Adrenal gland (tissue), 12 donors: ENCODE data around the gene RAG1. TPM values are rescaled to one million over a fixed set of nuclear protein-coding genes. Genes with fewer than 3 reads are reported as not detected.

Experiments
- DNase-seq, 7 donors: peaks; one replicate each; pipeline ENCODE4 v3.0.0-alpha.2; 2019 to 2020
- H3K27ac ChIP-seq, 5 donors: fragments of 200-600 bp; sonication (generic) in 4 of 5; 1 replicate in 3 of 5; 2 replicates in 2 of 5; pipeline versions ENCODE4 v1.5.1 to v1.8.0; 2016 to 2020; ENCODE audit warnings: mild to moderate bottlenecking in 1 of 5
- H3K27me3 ChIP-seq: fragments of 200-600 bp; 2 replicates; pipeline ENCODE4 v1.8.0; 2021
- H3K36me3 ChIP-seq, 2 donors: fragments of 200-600 bp; replicated peaks in 1 of 2; 1 replicate in 1 of 2; 2 replicates in 1 of 2; pipeline versions ENCODE4 v1.5.1 to v1.8.0; 2018 to 2022
- H3K4me1 ChIP-seq, 2 donors: fragments of 200-600 bp; replicated peaks in 1 of 2; 1 replicate in 1 of 2; 2 replicates in 1 of 2; pipeline versions ENCODE4 v1.5.1 to v1.8.0; 2018 to 2021
- H3K4me3 ChIP-seq, 4 donors: fragments of 200-600 bp; sonication (generic) in 3 of 4; one replicate each; pipeline ENCODE4 v1.5.1; 2016 to 2018
- H3K9me3 ChIP-seq, 3 donors: fragments of 200-600 bp; sonication (generic) in 1 of 3; replicated peaks in 1 of 3; 1 replicate in 2 of 3; 2 replicates in 1 of 3; pipeline versions ENCODE4 v1.5.1 to v1.8.0; 2016 to 2021
- POLR2A ChIP-seq, 2 donors: fragments of 450-650 bp; IDR thresholded peaks; one replicate each; pipeline ENCODE4 v1.6.1; 2017; ENCODE audit warnings: antibody characterized with exemption in 2 of 2, mild to moderate bottlenecking in 2 of 2, moderate library complexity in 1 of 2
- WGBS, 4 donors: extraction: QIAGEN DNeasy Blood & Tissue Kit in 2 of 4; methylation state at CpG; one replicate each; pipeline versions ENCODE4 v1.1.5 to v1.1.7; 2013 to 2017; 5-methylcytosine and 5-hydroxymethylcytosine counted together
- intact Hi-C, 2 donors: fragments of 100-400 bp; cut with DNase I; formaldehyde crosslinking; loops; one replicate each; pipeline versions ENCODE4 v1.14.1 to v1.15.0; 2022 to 2023
- polyA plus RNA-seq, 3 donors: library from polyadenylated mRNA; stranded (reverse); fragments of 200-250 nt in 2 of 3; fragments of 350-450 nt in 1 of 3; fragmentation: Illumina TruSeq in 1 of 3; extraction: RNeasy Lipid Tissue Mini Kit (QIAGEN cat#74804) in 1 of 3; gene quantifications; one replicate each; pipeline ENCODE4 v1.2.3, GENCODE V29; 2013 to 2014
- total RNA-seq, 9 donors: library from RNA; depleted of rRNA in 4 of 9; stranded (reverse); fragments of >200 nt in 4 of 9; fragments of 120-200 nt in 1 of 9; fragmentation: NEBNext Ultra II Directional in 1 of 9; extraction: Animal tissue kit (Norgen Biotek cat#: 25700) in 1 of 9; gene quantifications; one replicate each; pipeline versions ENCODE4 v1.1.0 to v1.2.4, GENCODE V29; 2013 to 2023
- TF ChIP-seq, protein P1 (sequence below), 6 experiments: fragments of 450-650 bp in 4 of 6; fragments of 200-600 bp in 2 of 6; sonication (generic) in 1 of 6; IDR thresholded peaks; 1 replicate in 5 of 6; 2 replicates in 1 of 6; pipeline versions ENCODE4 v1.5.1 to v1.8.0; 2016 to 2021; ENCODE audit warnings: antibody characterized with exemption in 6 of 6, mild to moderate bottlenecking in 2 of 6, moderate library complexity in 1 of 6
- donor health status: healthy with polysubstance abuse.
- donor health status: Bipolar disorder and iron deficiency.
- donor health status: DM: yes; HTN: yes; CAD: no.
- donor health status: DM: no; HTN: no; CAD: no.
- donor health status: DM: no; HTN: no; CAD: no.
- donor health status: DM: yes; HTN: yes; CAD: no.

Gene RAG1
- total and polyA plus RNA-seq, 12 donors: 0.17 to 3.5 (median 1.7) TPM

DNA sequence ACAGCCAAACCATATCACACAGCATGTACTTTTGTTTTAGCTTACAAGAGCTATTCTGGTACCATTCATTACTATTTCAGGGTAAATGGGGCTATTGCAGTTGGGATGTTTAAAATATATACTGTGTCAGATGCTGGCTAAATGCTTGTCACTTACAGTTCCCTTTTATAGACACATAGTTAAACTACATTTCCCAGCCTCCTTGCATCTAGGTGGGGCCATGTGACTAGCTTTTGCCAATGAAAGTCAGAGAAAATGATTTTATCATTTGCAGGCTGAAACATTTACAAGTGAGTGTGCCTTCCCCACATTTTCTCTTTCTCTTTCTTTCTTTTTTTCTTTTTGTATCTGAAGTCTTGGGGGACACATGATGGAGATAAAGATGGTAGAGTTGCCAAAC, 18.7 kb downstream of the RAG1 start:
- no peak for DNase-seq
- intact Hi-C loops: no loop called here
- Histone ChIP-seq H3K4me1 (no peaks in the 10 kb centered on the region), H3K27ac (no peak overlapping the region), H3K9me3 (no peaks in the 10 kb centered on the region), H3K36me3 (no peaks in the 10 kb centered on the region), H3K4me3 (no peak overlapping the region), H3K27me3 (no peaks in the 10 kb centered on the region)
- TF ChIP-seq, protein P1, sequence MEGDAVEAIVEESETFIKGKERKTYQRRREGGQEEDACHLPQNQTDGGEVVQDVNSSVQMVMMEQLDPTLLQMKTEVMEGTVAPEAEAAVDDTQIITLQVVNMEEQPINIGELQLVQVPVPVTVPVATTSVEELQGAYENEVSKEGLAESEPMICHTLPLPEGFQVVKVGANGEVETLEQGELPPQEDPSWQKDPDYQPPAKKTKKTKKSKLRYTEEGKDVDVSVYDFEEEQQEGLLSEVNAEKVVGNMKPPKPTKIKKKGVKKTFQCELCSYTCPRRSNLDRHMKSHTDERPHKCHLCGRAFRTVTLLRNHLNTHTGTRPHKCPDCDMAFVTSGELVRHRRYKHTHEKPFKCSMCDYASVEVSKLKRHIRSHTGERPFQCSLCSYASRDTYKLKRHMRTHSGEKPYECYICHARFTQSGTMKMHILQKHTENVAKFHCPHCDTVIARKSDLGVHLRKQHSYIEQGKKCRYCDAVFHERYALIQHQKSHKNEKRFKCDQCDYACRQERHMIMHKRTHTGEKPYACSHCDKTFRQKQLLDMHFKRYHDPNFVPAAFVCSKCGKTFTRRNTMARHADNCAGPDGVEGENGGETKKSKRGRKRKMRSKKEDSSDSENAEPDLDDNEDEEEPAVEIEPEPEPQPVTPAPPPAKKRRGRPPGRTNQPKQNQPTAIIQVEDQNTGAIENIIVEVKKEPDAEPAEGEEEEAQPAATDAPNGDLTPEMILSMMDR (IDR thresholded peaks at IDR 0.05): no peak
- TF ChIP-seq POLR2A (IDR thresholded peaks at IDR 0.05): no peak

DNA sequence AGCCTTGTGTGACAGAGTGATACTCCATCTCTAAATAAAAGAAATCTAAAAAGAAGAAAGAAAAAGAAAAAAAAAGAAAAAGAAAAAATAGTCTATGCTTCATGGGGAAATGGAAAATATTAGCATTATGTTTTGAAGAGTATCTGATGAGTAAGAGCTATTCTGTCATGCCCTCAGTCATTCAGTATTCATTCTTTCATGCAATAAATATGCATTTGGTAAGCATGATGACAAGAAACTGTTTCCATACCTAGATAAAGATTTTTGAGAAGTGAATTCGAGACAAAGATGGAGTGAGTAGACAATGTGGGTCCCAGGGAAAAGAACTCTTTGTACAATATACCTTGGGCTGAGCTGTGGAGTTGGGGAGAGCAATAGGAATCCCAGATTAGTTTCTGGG, 20.3 kb downstream of the RAG1 start:
- Histone ChIP-seq H3K9me3 (no peaks in the 10 kb centered on the region), H3K4me1 (no peaks in the 10 kb centered on the region), H3K36me3 (no peaks in the 10 kb centered on the region), H3K27me3 (no peaks in the 10 kb centered on the region), H3K27ac (no peak overlapping the region), H3K4me3 (no peak overlapping the region)
- no peak for TF ChIP-seq POLR2A (IDR thresholded peaks at IDR 0.05)
- TF ChIP-seq, protein P1 (IDR thresholded peaks at IDR 0.05): no peak
- intact Hi-C loops: no loop called here
- WGBS, 4 donors: 11 to 45% (median 40%) methylated on average over 1 of the region's 1 CpG
- no peak for DNase-seq

DNA sequence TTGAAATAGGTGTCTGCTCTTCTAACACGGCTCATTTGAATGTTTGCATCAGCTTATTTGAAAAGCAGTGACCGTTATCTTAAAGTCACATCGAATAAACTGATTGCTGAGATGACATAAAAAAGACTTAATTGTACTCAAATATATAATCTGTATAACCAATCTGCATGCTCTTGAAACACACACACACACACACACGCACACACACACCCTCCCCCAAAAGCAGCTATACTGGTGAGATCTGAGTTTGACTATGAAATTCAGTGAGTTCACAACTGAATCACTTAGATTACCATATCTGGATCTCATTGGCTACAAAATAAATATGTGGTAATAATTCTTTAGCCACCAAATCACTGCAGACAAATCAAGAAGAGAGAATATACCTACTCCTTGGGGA, 22.7 kb downstream of the RAG1 start:
- H3K27ac ChIP-seq: no peak overlapping the region
- DNase-seq: no peak
- H3K9me3 ChIP-seq: no peaks in the 10 kb centered on the region
- intact Hi-C loops: no loop called here
- H3K4me3 ChIP-seq: no peak overlapping the region
- no peak for TF ChIP-seq POLR2A (IDR thresholded peaks at IDR 0.05)
- no peaks in the 10 kb centered on the region for H3K27me3 ChIP-seq
- peaks cover 6% of the 10 kb centered on the region in 2 donors for H3K4me1 ChIP-seq
- H3K36me3 ChIP-seq: no peaks in the 10 kb centered on the region
- WGBS, 4 donors: 51 to 57% (median 53%) methylated on average over 4 of the region's 4 CpGs

GRCh38 chr11:36591433-36591832, 23.6 kb downstream of the RAG1 start:
- Histone ChIP-seq H3K9me3 (no peaks in the 10 kb centered on the region), H3K27ac (no peak overlapping the region), H3K27me3 (no peaks in the 10 kb centered on the region), H3K36me3 (no peaks in the 10 kb centered on the region), H3K4me3 (no peak overlapping the region), H3K4me1 (peaks cover 8 to 13% of the 10 kb centered on the region in 2 donors)
- WGBS, 4 donors: 31 to 56% (median 40%) methylated on average over 1 of the region's 1 CpG
- DNase-seq: no peak
- TF ChIP-seq, protein P1 (IDR thresholded peaks at IDR 0.05): no peak
- TF ChIP-seq POLR2A (IDR thresholded peaks at IDR 0.05): no peak
- intact Hi-C loops: no loop called here

- H3K36me3 ChIP-seq: no peaks in the 10 kb centered on the region
- peaks cover 8 to 13% of the 10 kb centered on the region in 2 donors for H3K4me1 ChIP-seq
- H3K27ac ChIP-seq: peak within 1 kb of the TSS in 2 of 5 donors; percentile 28 to 56
- H3K9me3 ChIP-seq: no peaks in the 10 kb centered on the region
- TF ChIP-seq, protein P1 (IDR thresholded peaks at IDR 0.05): no peak
- peak in 1 of 2 donors; percentile 8 for TF ChIP-seq POLR2A (IDR thresholded peaks at IDR 0.05)
- no peaks in the 10 kb centered on the region for H3K27me3 ChIP-seq
- intact Hi-C loops: no loop called here
- H3K4me3 ChIP-seq: peak within 1 kb of the TSS; percentile 42 to 98 (median 71)
- peak; percentile 44 to 81 (median 62) for DNase-seq
- WGBS, 4 donors: 0 to 1% (median 1%) methylated on average over 22 to 29 of the region's 29 CpGs
Observed at GRCh38 chr11:36594316-36594989, 26.6 kb downstream of the RAG1 start, which contains the start of gene IFTAP. TSS of gene IFTAP (plus strand) at chr11:36594502. CDS start at chr11:36610104, 15,602 bp downstream.
